NOMO-1 treated with dmso at 0.1 percent for 144 hours (cell line): ENCODE data around the gene SIDT1.

Source experiments
- DNase-seq: peaks from one replicate; lab custom pipeline; 2025; ENCODE audit not compliant: unreplicated experiment; lab: John Stamatoyannopoulos, UW

The SIDT1 gene

GRCh38 chr3:113590983-113591382, 58.6 kb downstream of the SIDT1 start:
- no peak for DNase-seq

- DNase-seq: no peak
Observed at GRCh38 chr3:113594066-113594465, 61.7 kb downstream of the SIDT1 start.

- DNase-seq: no peak
Observed at GRCh38 chr3:113597596-113598354, 65.4 kb downstream of the SIDT1 start.

GRCh38 chr3:113600418-113601182, 68.2 kb downstream of the SIDT1 start:
- DNase-seq: no peak

GRCh38 chr3:113601240-113601639, 68.9 kb downstream of the SIDT1 start:
- no peak for DNase-seq

GRCh38 chr3:113602256-113602655, 69.9 kb downstream of the SIDT1 start:
- DNase-seq: no peak

- DNase-seq: no peak
Observed at GRCh38 chr3:113602836-113603235, 70.5 kb downstream of the SIDT1 start.

GRCh38 chr3:113606539-113607218, 74.3 kb downstream of the SIDT1 start:
- DNase-seq: peak; percentile 11

GRCh38 chr3:113607219-113607596, 74.9 kb downstream of the SIDT1 start:
- no peak for DNase-seq

- no peak for DNase-seq
Observed at GRCh38 chr3:113614402-113614801, 82.0 kb downstream of the SIDT1 start.

- no peak for DNase-seq
Observed at GRCh38 chr3:113615976-113616375, 83.6 kb downstream of the SIDT1 start.

- DNase-seq: no peak
Observed at GRCh38 chr3:113617726-113618125, 85.4 kb downstream of the SIDT1 start.

GRCh38 chr3:113620091-113620490, 87.7 kb downstream of the SIDT1 start:
- DNase-seq: peak; percentile 68

- no peak for DNase-seq
Observed at GRCh38 chr3:113623324-113623723, 91.0 kb downstream of the SIDT1 start.

- DNase-seq: no peak
Observed at GRCh38 chr3:113623811-113624210, 91.5 kb downstream of the SIDT1 start.

GRCh38 chr3:113625834-113626233, 93.5 kb downstream of the SIDT1 start:
- peak; percentile 27 for DNase-seq

- peak; percentile 74 for DNase-seq
Observed at GRCh38 chr3:113626503-113627371, 94.4 kb downstream of the SIDT1 start.

- DNase-seq: no peak
Observed at GRCh38 chr3:113628316-113628715, 96.0 kb downstream of the SIDT1 start.

- DNase-seq: no peak
Observed at GRCh38 chr3:113628788-113629187, 96.4 kb downstream of the SIDT1 start.

GRCh38 chr3:113629584-113630421, 97.4 kb downstream of the SIDT1 start:
- DNase-seq: no peak
